HG02623 (cell line): Measurements from ENCODE around the gene ONECUT3.

Source experiments
- ATAC-seq: cut with Tn5 transposase; IDR thresholded peaks from one replicate; pipeline ENCODE4 v1.9.1; 2021; ENCODE audit warnings: moderate library complexity; ENCODE audit not compliant: unreplicated experiment

ONECUT3 gene

DNA sequence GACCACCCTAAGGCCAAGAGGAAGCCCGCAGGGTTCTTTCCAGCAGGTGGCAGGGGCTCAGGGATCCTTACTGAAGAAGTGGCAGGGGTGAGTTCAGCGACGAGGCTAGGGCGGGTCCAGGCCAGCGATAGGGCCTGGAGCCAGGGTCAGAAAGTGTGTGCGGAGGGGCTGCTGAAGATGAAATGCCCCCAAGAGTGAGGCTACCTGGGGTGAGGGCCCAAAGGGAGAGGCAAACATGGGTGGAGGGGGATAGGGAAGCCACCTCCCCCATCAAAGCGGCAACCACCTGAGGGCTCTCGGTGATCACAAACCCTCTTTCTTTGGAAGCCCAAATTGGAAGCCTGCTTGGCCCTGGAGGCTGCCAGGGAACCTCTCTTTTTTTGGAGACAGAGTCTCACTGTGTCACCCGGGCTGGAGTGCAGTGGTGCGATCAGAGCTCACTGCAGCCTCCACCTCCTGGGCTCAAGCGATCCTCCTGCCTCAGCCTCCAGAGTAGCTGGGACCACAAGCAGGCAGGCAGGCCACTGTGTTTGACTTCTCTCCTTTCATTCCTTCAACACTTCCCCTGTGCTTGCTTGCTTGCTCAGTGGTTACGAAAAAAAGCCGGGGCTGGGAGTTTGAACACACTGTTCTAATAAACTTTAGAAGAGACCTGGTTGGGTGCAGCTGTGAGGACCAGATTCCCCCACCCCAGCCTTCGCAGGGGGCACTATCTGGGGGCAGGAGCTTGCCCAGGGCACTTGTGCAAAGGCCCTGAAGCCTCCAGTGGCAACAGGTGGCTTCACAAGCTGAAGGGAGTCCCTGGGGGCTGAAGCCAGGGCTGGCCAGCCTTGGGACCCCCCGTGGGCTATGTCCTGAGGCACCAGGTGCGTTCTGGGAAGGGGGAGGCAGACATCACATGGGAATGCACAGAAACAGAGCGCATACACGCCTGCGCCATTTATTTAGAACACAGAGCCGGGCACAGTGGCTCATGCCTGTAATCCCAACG is 60.2 kb downstream of the ONECUT3 start:
- no peak for ATAC-seq

DNA sequence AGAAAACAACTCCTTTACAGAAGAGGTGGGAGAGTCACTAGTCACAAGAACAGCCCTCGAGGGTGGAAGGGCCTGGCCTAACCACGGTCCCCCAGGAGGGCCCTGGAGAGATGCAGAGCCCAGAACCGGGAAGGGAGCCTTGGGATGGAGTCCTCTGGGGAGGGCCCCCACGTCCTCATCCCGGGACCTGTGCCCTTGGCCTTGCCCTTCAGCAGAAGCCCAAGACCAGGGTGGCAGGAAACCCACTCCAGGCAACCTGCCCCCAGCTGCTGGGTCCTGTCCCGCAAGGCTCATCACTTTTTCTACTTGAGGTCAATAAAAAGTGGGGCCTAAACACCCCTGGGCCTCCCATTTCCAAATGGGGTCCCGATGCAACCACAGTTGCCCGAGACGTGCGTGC is 61.1 kb downstream of the ONECUT3 start:
- no peak for ATAC-seq

GRCh38 chr19:1814833-1815604 is 61.7 kb downstream of the ONECUT3 start:
- ATAC-seq, result no peak

- no peak for ATAC-seq
Observed at GRCh38 chr19:1815605-1816529, 62.6 kb downstream of the ONECUT3 start.

GRCh38 chr19:1816530-1817298 is 63.4 kb downstream of the ONECUT3 start:
- ATAC-seq, result no peak

DNA sequence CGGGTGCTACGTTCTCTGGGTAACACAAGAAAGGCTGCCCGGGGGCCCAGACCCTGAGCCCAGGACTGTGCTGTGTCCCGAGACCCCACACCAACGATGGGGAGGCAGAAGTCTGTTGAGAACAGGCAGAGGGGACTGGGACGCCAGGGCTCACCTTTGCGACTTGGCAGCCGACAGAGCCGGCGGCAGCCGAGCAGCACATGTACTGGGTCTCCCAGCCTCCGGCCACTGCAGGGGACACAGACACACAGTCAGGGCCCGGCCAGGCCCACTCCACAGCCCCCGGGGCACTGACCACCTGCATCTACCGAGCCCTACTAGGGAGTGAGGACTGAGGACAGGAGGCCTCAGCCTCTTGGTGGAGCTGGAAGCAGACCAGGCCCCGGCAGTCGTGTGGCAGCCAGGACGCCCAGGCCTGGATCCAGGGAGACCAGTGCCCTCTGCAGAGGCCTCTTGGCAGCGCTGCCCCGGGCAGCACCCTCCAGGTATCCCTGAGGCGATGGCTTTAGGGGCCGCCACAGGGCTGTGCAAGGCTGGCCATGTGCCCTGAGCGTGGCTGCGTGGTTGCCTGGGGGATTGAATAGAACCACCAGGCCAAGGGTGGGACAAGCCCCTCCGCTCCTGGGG is 64.4 kb downstream of the ONECUT3 start:
- no peak for ATAC-seq

DNA sequence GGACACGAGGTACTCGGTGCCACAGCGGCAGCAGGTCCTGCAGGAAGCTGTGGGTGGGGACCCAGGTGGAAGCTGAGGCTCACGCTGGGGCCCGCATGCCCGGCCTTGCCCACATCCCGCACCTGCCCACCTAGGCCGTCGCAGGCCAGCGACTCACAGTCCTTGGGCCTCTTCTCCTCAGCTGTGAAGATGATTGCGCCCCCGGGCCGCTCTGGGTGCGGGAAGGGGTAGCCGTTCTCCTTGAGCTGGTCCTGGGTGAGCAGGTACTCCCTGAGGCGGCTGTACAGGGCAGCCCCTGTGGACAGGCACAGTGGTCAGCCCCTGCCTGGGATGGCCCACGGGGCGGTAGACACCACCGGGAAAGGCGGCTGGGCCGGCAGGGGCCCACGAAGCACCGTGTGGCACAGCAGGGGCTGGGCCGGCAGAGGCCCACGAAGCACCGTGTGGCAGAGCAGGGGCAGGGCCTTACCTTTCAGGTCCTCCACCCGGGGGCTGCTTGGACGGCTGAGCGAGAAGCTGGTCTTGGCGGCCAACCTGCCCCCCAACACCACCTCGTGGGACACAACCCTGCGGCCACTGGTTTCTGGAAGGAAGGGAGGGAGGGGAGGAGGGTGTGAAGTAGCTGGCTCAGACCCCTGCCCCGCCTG is 65.4 kb downstream of the ONECUT3 start:
- ATAC-seq, result no peak

GRCh38 chr19:1819341-1820255 is 66.3 kb downstream of the ONECUT3 start:
- ATAC-seq, result no peak

DNA sequence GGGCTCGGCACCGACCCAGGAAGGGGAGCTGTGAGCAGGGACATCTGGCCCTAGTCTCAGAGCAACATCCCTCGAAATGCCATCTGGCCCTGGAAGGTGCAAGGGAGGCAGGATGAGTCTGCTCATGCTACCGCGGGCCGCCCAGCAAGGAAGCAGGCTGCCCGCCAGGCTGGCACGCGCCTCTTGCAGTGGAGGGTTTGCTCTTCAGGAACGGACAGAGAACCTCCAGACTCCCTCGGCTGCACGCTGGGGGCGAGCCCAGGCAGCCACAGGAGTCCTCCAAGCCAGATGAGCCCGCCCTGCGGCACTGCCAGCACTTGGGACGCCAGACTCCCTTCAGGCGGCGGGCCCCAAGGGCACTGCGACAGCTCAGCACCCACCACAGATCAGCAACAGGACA is 68.9 kb downstream of the ONECUT3 start:
- no peak for ATAC-seq

- no peak for ATAC-seq
Observed at GRCh38 chr19:1823020-1823419, 69.7 kb downstream of the ONECUT3 start.

DNA sequence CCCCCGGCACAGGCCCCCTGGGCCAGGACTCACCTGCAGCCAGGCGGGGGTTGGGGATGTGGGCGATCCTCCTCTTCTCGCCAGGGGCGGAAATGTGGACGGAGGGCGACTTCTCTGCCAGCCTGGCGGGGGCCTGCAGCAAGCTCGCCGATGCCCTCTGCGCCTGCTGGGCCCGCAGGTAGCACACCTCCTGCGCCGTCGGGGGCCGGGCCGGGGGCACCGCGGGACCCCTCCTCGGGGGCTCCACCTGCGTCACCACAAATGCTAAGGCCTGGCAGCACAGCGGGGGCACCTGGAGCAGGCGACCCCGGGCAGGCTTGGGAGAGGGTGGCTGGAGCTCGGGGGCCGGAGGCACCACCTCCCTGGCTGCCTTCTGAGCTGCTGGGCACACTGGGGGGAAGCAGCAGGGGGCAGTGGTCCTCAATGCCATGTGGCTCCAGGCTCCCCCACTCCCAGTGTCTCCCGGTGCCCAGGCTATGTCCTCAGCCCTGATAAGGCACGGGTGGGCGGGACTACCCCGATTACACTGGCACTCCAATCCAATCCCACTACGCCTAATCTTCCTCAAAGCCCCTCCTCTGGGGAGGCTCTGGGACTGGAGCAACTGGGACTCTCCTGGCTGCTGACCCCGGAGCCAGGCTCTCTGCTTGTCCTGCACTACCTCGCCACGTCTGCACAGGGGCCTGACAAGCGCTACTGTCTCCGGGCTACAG is 70.4 kb downstream of the ONECUT3 start:
- ATAC-seq, result no peak

GRCh38 chr19:1824252-1824622 is 70.9 kb downstream of the ONECUT3 start:
- no peak for ATAC-seq

GRCh38 chr19:1825909-1826556 is 72.7 kb downstream of the ONECUT3 start:
- no peak for ATAC-seq

DNA sequence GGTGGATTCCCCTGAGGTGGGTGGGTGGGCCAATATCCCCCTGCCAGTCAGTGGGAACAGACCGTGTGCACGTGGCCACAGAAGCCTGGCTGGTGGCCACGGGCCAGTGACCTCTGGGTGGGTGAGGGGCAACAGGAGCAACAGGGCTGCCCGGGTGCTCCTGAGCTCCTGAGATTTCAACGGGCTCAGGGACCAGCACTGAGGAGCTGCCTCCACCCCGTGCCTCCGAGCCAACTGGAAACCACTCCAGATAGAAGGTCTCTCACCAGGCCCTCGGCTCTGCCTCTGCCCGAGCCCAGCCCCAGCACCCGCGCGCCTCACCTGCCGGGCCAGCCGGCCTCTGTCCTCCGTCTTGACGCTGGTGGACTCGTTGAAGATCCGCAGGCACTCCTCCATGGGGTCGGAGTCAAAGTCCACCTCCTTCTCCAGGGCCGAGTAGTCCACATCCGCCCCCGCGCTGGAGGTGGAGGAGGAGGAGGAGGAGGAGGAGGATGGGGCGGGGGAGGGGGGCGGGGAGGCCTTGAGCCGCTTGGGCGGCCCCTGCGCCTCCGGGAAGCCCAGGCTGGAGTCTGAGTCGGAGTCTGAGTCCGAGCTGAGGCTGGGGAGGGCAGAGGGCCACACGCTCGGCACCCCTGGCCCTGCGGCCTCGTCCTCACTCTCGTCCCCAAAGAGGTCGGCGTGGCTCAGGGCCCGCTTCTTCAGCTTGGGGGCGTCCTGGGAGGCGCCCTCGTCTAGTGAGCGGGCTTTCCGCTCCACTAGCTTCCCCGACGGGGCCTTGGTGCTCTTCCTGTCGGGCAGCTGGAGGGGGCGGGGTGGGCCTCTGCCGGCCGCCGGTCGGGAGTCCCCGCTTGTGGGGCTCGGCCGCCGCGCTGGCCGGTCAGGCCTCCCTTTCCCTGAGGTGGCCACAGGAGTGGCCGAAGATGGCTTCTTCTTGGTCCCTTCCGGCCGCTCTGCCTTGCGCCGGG is 73.5 kb downstream of the ONECUT3 start:
- ATAC-seq, result no peak

- no peak for ATAC-seq
Observed at GRCh38 chr19:1827566-1828278, 74.4 kb downstream of the ONECUT3 start.
